Osteocyte (in vitro differentiated cells): ENCODE results near the gene CAMK2G. TPM values are rescaled to one million over a fixed set of nuclear protein-coding genes. Genes with fewer than 3 reads are reported as not detected.

Source experiments
- DNase-seq: peaks from one replicate; pipeline ENCODE4 v3.0.0; 2021; ENCODE audit warnings: mixed read lengths; ENCODE audit not compliant: unreplicated experiment; ENCODE audit errors: extremely low spot score
- H3K27ac Mint-ChIP-seq: one replicate; pipeline ENCODE4 v1.8.0; 2021; ENCODE audit warnings: mild to moderate bottlenecking, mixed read lengths; ENCODE audit not compliant: unreplicated experiment
- H3K27me3 Mint-ChIP-seq: one replicate; pipeline ENCODE4 v1.8.0; 2021; ENCODE audit warnings: mixed read lengths; ENCODE audit not compliant: unreplicated experiment
- H3K36me3 Mint-ChIP-seq: one replicate; pipeline ENCODE4 v1.8.0; 2021; ENCODE audit warnings: mixed read lengths; ENCODE audit not compliant: unreplicated experiment
- H3K4me1 Mint-ChIP-seq: one replicate; pipeline ENCODE4 v1.8.0; 2021; ENCODE audit warnings: mixed read lengths; ENCODE audit not compliant: unreplicated experiment
- H3K4me3 Mint-ChIP-seq: one replicate; pipeline ENCODE4 v1.8.0; 2021; ENCODE audit warnings: mild to moderate bottlenecking, moderate library complexity, mixed read lengths; ENCODE audit not compliant: unreplicated experiment
- H3K9me3 Mint-ChIP-seq: one replicate; pipeline ENCODE4 v1.8.0; 2021; ENCODE audit warnings: mixed read lengths; ENCODE audit not compliant: unreplicated experiment
- CTCF ChIP-seq: fragments of 200-600 bp; sonication (generic); IDR thresholded peaks from 2 replicates; pipeline ENCODE4 v1.5.0; 2021; ENCODE audit warnings: antibody characterized with exemption, mild to moderate bottlenecking, moderate library complexity
- total RNA-seq: library from RNA; stranded (reverse); gene quantifications from 2 replicates; pipeline ENCODE4 v1.2.1, GENCODE V29; 2021

Gene CAMK2G
- total RNA-seq, 1 donor from 2014 or later = 37.6 TPM

- Mint-ChIP-seq H3K9me3 (no peaks in the 10 kb centered on the region), H3K27me3 (no peaks in the 10 kb centered on the region), H3K27ac (no peak overlapping the region), H3K4me3 (no peak overlapping the region), H3K36me3 (peaks cover 47% of the 10 kb centered on the region), H3K4me1 (no peaks in the 10 kb centered on the region)
- no peak for DNase-seq
- no peak for TF ChIP-seq CTCF
These were observed 32.0 kb downstream of the CAMK2G start for GRCh38 chr10:73842349-73842748.

- Mint-ChIP-seq H3K27ac (no peak overlapping the region), H3K4me1 (no peaks in the 10 kb centered on the region), H3K4me3 (no peak overlapping the region), H3K9me3 (no peaks in the 10 kb centered on the region), H3K27me3 (no peaks in the 10 kb centered on the region), H3K36me3 (peaks cover 44% of the 10 kb centered on the region)
- DNase-seq = no peak
- TF ChIP-seq CTCF = no peak
These were observed 32.6 kb downstream of the CAMK2G start for GRCh38 chr10:73841526-73842285.

GRCh38 chr10:73841061-73841421 is 33.3 kb downstream of the CAMK2G start:
- no peak overlapping the region for H3K27ac Mint-ChIP-seq
- no peak for TF ChIP-seq CTCF
- no peak overlapping the region for H3K4me3 Mint-ChIP-seq
- peaks cover 39% of the 10 kb centered on the region for H3K36me3 Mint-ChIP-seq
- no peaks in the 10 kb centered on the region for H3K27me3 Mint-ChIP-seq
- DNase-seq = no peak
- no peaks in the 10 kb centered on the region for H3K9me3 Mint-ChIP-seq
- no peaks in the 10 kb centered on the region for H3K4me1 Mint-ChIP-seq

- DNase-seq = no peak
- Mint-ChIP-seq H3K9me3 (no peaks in the 10 kb centered on the region), H3K27me3 (no peaks in the 10 kb centered on the region), H3K4me1 (no peaks in the 10 kb centered on the region), H3K4me3 (no peak overlapping the region), H3K27ac (no peak overlapping the region), H3K36me3 (peaks cover 38% of the 10 kb centered on the region)
- TF ChIP-seq CTCF = no peak
These were observed 33.8 kb downstream of the CAMK2G start for GRCh38 chr10:73840403-73841060.

GRCh38 chr10:73840056-73840402 is 34.3 kb downstream of the CAMK2G start:
- DNase-seq = no peak
- TF ChIP-seq CTCF = no peak
- H3K4me1 Mint-ChIP-seq = no peaks in the 10 kb centered on the region
- H3K27ac Mint-ChIP-seq = no peak overlapping the region
- H3K36me3 Mint-ChIP-seq = peaks cover 38% of the 10 kb centered on the region
- H3K9me3 Mint-ChIP-seq = no peaks in the 10 kb centered on the region
- H3K4me3 Mint-ChIP-seq = no peak overlapping the region
- no peaks in the 10 kb centered on the region for H3K27me3 Mint-ChIP-seq
